NCI-H146 treated with DMSO at 0.1 percent for 48 hours (cell line): ENCODE measurements around the gene ITFG2.
"Not testable (repeated sequence)": the region's sequence is repeated elsewhere in the genome, so short reads cannot be mapped to it uniquely, and the experiment has no call there.

Source experiments
- DNase-seq: peaks from one replicate; lab custom pipeline; 2025; ENCODE audit not compliant: unreplicated experiment; lab: John Stamatoyannopoulos, UW

ITFG2 gene

GRCh38 chr12:2812290-2813213 lies at the start of gene ITFG2:
TSS of gene ITFG2 (plus strand) at chr12:2812668. CDS start at chr12:2812761, 93 bp downstream.
- peak; percentile 99 for DNase-seq

DNA sequence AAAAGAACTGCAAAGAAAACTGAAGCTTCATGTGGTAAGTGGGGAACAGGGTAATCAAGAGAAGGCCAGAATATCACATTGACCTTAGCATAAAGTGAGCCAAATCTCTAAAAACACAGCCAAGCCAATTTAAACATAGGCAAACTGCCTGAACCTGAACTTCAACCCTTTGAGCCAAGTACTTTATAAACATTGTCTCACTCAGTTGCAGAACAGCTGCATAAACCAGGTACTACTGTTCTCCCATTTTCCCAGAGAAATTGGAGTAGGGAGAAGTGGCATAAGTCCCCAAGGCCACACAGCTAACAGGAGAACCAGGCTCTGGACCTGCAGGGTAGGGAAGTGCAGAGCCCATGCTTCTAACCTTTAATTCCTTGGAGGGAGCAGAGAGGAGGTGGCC lies 48.1 kb upstream of the ITFG2 start:
- DNase-seq = no peak

- DNase-seq = no peak
Measured at GRCh38 chr12:2765052-2765451, 47.4 kb upstream of the ITFG2 start.

- no peak for DNase-seq
Measured at GRCh38 chr12:2765608-2766007, 46.9 kb upstream of the ITFG2 start.

DNA sequence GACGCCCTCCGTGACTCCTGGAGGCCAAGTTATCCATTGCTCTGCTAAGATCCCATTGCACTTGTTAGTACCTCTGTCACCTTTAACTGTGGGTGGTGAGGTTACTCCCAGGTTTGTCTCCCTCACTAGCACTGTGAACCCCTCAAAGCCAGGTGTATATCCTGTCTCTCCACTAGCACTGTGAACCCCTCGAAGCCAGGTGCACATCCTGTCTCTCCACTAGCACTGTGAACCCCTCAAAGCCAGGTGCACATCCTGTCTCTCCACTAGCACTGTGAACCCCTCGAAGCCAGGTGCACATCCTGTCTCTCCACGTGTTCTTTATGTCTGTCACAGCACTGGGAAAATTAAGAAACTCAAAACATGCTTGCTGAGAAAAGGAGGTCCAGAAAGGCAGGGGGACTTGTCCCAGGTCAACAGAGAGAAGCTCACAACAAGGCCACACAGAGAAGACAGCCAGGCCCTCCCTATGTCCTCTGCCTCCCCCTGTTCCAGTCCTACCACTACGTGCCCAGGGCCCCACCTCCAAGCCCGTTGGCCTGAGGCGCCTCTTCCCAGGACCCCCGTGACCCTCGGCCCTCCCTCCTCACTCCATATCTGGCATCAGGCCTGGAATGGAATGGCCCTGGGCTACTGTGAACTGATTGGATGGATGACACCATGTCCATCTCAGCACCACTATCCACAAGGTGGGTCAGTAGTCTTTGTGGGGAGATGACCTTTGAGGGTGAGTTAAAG lies 44.1 kb upstream of the ITFG2 start:
- no peak for DNase-seq

- DNase-seq = no peak
Measured at GRCh38 chr12:2769866-2770533, 42.5 kb upstream of the ITFG2 start.

GRCh38 chr12:2770544-2770943 lies 41.9 kb upstream of the ITFG2 start:
- not testable (repeated sequence) for DNase-seq

DNA sequence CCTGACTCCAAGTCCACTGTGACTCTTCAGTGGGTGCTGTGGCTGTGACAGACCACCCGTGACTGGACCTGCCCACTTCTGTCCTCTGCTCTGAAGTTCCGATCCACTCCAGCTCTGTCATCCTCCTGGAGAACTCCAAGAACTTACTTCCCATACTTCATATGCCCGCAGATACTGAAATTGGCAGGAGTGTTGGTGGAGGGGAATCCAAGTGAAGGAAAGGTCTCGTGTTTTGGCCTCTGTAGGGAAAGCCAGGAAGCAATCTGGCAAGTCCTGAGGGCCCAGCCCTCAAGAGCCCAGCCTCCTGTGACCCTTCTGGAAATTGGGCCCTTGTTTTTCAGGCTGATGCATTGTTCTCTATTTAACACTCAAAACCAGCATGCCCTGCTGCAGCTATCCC lies 40.1 kb upstream of the ITFG2 start:
- no peak for DNase-seq

- no peak for DNase-seq
Measured at GRCh38 chr12:2773199-2773875, 39.1 kb upstream of the ITFG2 start.

- no peak for DNase-seq
Measured at GRCh38 chr12:2775431-2775830, 37.0 kb upstream of the ITFG2 start.

DNA sequence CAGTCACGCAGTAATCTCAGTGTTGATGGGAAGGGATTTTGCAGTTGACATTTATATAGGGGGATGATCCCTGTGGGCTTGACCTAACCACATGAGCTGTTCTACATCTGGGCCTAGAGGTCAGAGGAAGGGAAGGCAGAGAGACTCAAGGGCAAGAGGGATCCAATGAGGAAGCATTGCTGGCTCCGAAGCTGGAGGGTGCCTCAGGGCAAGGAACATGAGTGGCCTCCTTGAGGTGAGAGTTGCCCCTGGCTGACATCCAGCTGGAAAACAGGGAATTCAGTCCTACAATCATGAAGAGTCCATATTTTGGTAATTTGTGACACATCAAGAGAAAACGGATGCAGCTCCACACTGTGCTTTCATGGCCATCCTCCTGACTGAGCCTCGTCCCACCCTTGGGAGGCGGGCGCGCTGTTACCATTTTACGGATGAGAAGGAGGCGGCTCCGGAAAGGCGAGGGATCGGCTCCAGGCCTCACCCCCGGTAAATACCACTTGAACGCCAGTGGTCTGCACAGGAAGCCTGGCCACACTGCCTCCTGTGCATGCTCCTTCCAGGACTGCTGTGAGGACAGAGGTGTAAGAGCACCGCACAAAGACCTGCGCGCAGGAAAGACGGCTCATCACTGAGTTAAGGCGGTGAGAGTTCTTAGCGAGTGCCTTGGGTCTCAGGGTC lies 36.2 kb upstream of the ITFG2 start:
- DNase-seq = no peak

GRCh38 chr12:2779281-2779680 lies 33.2 kb upstream of the ITFG2 start:
- no peak for DNase-seq

DNA sequence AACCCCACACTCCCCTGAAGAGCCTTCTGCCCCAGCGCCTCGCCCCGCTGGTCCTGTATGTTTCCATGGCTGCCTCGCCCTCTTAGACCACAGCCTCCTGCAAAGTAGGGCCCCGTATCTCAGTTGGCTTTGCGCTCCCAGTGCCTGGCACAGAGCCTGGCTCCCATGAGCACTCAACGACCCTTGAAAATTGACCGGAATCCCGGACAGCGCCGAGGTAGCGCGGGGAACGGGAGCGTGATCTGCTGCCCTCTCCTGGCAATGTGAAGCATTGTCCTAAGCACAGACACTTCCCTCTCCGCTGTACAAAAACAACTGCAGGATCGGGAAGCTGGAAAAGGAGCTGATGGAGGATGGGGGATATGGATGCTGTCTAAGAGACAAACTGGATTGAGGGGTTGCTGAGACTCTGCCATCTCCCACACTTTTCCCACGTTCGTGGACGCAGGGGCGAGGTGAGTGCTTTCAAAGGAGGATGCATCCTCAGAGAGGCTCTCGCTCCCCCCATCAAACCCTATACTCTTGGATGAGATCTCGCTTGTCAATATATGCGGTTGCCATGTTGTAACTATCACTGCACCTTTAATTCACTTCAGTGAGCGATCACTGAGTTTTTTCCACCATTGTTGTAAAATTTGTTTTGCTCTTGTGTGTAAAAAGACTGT lies 28.4 kb upstream of the ITFG2 start:
- DNase-seq = peak; percentile 44

GRCh38 chr12:2785017-2785416 lies 27.5 kb upstream of the ITFG2 start:
- DNase-seq = no peak

DNA sequence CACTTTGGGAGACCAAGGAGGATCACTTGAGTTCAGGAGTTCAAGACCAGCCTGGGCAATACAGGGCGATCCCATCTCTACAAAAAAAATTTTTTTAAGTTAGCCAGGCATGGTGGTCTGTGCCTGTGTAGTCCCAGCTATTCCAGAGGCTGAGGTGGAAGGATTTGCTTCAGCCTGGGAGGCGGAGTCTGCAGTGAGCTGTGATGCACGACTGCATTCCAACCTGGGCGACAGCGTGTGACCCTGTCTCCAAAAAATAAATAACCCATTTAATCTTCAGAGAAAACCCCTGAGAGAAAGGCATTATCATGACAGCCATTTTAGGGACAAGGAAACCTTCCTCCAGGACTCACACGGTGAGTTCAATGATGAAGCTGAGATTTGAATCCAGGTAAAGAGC lies 21.4 kb upstream of the ITFG2 start:
- DNase-seq = no peak

- DNase-seq = no peak
Measured at GRCh38 chr12:2792671-2793500, 19.6 kb upstream of the ITFG2 start.

DNA sequence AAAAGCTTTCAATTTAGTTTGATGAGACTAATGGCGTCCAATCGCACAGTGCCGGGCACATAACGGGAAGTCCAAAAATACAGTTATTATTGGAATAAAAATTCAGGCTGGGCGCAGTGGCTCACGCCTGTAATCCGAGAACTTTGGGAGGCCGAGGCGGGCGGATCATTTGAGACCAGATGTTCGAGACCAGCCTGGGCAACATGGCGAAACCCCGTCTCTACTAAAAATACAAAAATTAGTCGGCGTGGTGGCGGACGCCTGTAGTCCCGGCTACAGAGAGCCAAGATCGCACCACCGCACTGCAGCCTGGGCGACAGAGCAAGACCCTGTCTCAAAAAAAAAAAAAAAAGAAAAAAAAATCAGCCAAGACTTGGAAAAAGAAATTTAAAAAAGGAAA lies 18.9 kb upstream of the ITFG2 start:
- DNase-seq = no peak

DNA sequence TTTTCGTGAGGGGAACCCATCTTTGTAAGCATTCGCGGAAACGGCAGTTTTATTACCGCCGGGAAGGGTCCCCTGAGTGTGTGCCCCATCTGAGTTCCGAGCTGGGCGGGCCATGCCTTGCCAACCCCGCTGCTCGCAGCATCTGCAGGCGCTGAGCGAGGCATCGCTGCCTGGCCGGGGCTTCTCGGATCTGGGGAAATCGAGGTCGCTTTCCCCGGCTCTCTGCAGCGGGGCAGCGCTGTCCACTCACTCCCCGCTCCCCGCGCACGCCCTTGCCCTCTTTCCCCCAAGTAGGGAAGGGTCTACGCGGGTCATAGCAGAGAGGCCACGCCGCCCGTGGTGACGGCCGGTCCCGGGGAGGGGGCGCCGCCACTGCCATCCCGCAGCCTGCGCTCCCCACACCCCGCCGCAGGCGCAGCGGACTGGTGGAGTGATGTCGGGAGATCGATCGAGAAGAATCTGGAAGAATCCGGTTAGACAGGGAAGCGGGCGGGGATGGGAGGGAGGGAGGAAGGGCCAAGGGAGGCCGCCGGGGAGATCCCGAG lies 18.2 kb upstream of the ITFG2 start:
- DNase-seq = no peak
